ENCODE results near the gene RGL1.

The RGL1 gene

GRCh38 chr1:183830389-183830788 is 25.5 kb downstream of the RGL1 start:
- H3K4me3 ChIP-seq (ENCODE audit: low read depth, low read length): no peak overlapping the region
- TF ChIP-seq CTCF (IDR thresholded peaks at IDR 0.05; ENCODE audit: insufficient read depth, low read depth, low read length, missing control alignments): no peak
- DNase-seq (ENCODE audit: low read depth): no peak

GRCh38 chr1:183831311-183831710 is 26.4 kb downstream of the RGL1 start:
- no peak overlapping the region for H3K4me3 ChIP-seq (ENCODE audit: low read depth, low read length)
- DNase-seq (ENCODE audit: low read depth): no peak
- no peak for TF ChIP-seq CTCF (IDR thresholded peaks at IDR 0.05; ENCODE audit: insufficient read depth, low read depth, low read length, missing control alignments)

- H3K4me3 ChIP-seq (ENCODE audit: low read depth, low read length): no peak overlapping the region
- no peak for DNase-seq (ENCODE audit: low read depth)
- no peak for TF ChIP-seq CTCF (IDR thresholded peaks at IDR 0.05; ENCODE audit: insufficient read depth, low read depth, low read length, missing control alignments)
These were observed 27.5 kb downstream of the RGL1 start for GRCh38 chr1:183832459-183832858.

- TF ChIP-seq CTCF (IDR thresholded peaks at IDR 0.05; ENCODE audit: insufficient read depth, low read depth, low read length, missing control alignments): no peak
- no peak overlapping the region for H3K4me3 ChIP-seq (ENCODE audit: low read depth, low read length)
- DNase-seq (ENCODE audit: low read depth): no peak
These were observed 29.6 kb downstream of the RGL1 start for GRCh38 chr1:183834568-183834967.

- no peak for TF ChIP-seq CTCF (IDR thresholded peaks at IDR 0.05; ENCODE audit: insufficient read depth, low read depth, low read length, missing control alignments)
- no peak for DNase-seq (ENCODE audit: low read depth)
- no peak overlapping the region for H3K4me3 ChIP-seq (ENCODE audit: low read depth, low read length)
These were observed 31.7 kb downstream of the RGL1 start for GRCh38 chr1:183836598-183836997.

- no peak for DNase-seq (ENCODE audit: low read depth)
- no peak for TF ChIP-seq CTCF (IDR thresholded peaks at IDR 0.05; ENCODE audit: insufficient read depth, low read depth, low read length, missing control alignments)
- no peak overlapping the region for H3K4me3 ChIP-seq (ENCODE audit: low read depth, low read length)
These were observed 32.1 kb downstream of the RGL1 start for GRCh38 chr1:183837062-183837461.

- DNase-seq (ENCODE audit: low read depth): no peak
- no peak overlapping the region for H3K4me3 ChIP-seq (ENCODE audit: low read depth, low read length)
- TF ChIP-seq CTCF (IDR thresholded peaks at IDR 0.05; ENCODE audit: insufficient read depth, low read depth, low read length, missing control alignments): no peak
These were observed 33.3 kb downstream of the RGL1 start for GRCh38 chr1:183838221-183838620.
